ENCODE measurements around the gene MAGIX.

DNA sequence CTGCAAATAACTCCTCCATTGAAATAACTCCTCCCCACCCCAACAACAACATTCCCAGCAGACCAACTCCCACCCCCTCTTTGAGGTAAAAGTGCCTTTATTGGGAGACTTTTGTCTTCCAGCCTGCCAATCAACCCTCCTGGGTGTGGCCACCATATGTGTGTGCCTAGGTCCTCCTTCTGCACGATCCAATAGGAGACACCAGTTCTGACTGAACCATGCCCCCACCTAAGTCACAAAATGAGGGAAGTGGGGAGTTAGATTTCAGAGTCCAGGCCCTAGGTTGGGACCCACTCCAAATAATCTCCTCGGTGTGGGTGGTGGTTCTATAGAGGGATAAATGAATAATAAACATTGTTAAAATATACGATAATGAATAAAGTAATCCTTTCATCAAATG lies 12.2 kb downstream of the MAGIX start:
- TF ChIP-seq POLR2A (IDR thresholded peaks at IDR 0.05): no peak
- TF ChIP-seq, protein P1, sequence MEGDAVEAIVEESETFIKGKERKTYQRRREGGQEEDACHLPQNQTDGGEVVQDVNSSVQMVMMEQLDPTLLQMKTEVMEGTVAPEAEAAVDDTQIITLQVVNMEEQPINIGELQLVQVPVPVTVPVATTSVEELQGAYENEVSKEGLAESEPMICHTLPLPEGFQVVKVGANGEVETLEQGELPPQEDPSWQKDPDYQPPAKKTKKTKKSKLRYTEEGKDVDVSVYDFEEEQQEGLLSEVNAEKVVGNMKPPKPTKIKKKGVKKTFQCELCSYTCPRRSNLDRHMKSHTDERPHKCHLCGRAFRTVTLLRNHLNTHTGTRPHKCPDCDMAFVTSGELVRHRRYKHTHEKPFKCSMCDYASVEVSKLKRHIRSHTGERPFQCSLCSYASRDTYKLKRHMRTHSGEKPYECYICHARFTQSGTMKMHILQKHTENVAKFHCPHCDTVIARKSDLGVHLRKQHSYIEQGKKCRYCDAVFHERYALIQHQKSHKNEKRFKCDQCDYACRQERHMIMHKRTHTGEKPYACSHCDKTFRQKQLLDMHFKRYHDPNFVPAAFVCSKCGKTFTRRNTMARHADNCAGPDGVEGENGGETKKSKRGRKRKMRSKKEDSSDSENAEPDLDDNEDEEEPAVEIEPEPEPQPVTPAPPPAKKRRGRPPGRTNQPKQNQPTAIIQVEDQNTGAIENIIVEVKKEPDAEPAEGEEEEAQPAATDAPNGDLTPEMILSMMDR (IDR thresholded peaks at IDR 0.05 in 8 of 11, conservative IDR thresholded peaks at IDR 0.05 in 3 of 11): no peak

Measured in spleen (tissue), 7 donors.